Measurements from ENCODE around the gene DDX54. TPM values are rescaled to one million over a fixed set of nuclear protein-coding genes. Genes with fewer than 3 reads are reported as not detected.
A peak's percentile ranks its signal among the peaks of the same experiment; 100 is the strongest.

Gene DDX54
- total and polyA plus RNA-seq, 2 of the 8 experiments (the other 6 are each of a cell fraction or from before 2014, with no cell fraction given), result 64.9 to 113 TPM

- 73% methylated on average over 32 of the region's 32 CpGs; no CpG with 5 or more reads in 1 of the 2 experiments for WGBS, 2 experiments (ENCODE audit: extremely low coverage in 1 of 2, insufficient coverage in 1 of 2, insufficient read length in 1 of 2, insufficient replicate concordance in 2 of 2, low coverage in 1 of 2, low lambda C conversion rate in 2 of 2, missing lambda C conversion rate in 1 of 2)
- DNase-seq (ENCODE audit: low read depth in 1 of 2, low spot score in 2 of 2) (peak in 1 of 2 experiments; percentile 96), FAIRE-seq (no peak)
- Histone ChIP-seq H2BK15ac (ENCODE audit: low read length) (no peak overlapping the region), H3K23me2 (ENCODE audit: low read depth, low read length) (no peaks in the 10 kb centered on the region), H2AK5ac (ENCODE audit: low read depth, low read length) (no peak overlapping the region), H2BK20ac (ENCODE audit: low read length) (no peak overlapping the region), H3K14ac (ENCODE audit: insufficient read length) (no peak overlapping the region), H3K18ac (ENCODE audit: extremely low read depth, low read length) (no peak overlapping the region), H3K79me1 (ENCODE audit: low read depth, low read length) (no peaks in the 10 kb centered on the region), H2AFZ (ENCODE audit: low read length) (no peak overlapping the region), H3K4me3 (ENCODE audit: extremely low read depth in 1 of 4, insufficient read depth in 2 of 4, low read depth in 3 of 4, low read length in 4 of 4) (no peak overlapping the region), H4K91ac (replicated peaks; ENCODE audit: insufficient read length, low read length) (no peak overlapping the region), H3K79me2 (ENCODE audit: control insufficient read depth in 1 of 2, insufficient read depth in 2 of 2, low read length in 2 of 2) (no peaks in the 10 kb centered on the region), H3K56ac (replicated peaks; ENCODE audit: insufficient read length, low read depth, low read length) (no peak overlapping the region), H3K9ac (replicated peaks in 1 of 4; ENCODE audit: extremely low read depth in 1 of 4, low read depth in 3 of 4, low read length in 3 of 4) (no peak overlapping the region), H2BK5ac (ENCODE audit: low read depth, low read length) (no peak overlapping the region; the same call in 1 of the 2 replicates), H4K5ac (ENCODE audit: insufficient read length, low read depth, low read length) (no peak overlapping the region), H2BK12ac (ENCODE audit: low read depth, low read length) (no peak overlapping the region; the same call in 1 of the 2 replicates), H3K36me3 (ENCODE audit: control insufficient read depth in 2 of 4, insufficient read depth in 4 of 4, low read length in 3 of 4) (peaks cover 24 to 73% (median 63%) of the 10 kb centered on the region in 4 experiments), H4K8ac (ENCODE audit: extremely low read depth, insufficient read depth, low read length) (0 out of 2 replicates have a peak overlapping the region, but pooled peaks have one; percentile 57), H3K4ac (replicated peaks; ENCODE audit: insufficient read length, low read depth, low read length) (no peak overlapping the region), H3K4me1 (replicated peaks in 1 of 4; ENCODE audit: control insufficient read depth in 3 of 4, insufficient read depth in 4 of 4, low read length in 3 of 4) (no peaks in the 10 kb centered on the region), H2BK120ac (replicated peaks; ENCODE audit: low read depth, low read length) (no peak overlapping the region), H3K27ac (ENCODE audit: low read depth, low read length) (no peak overlapping the region), H3K27me3 (replicated peaks in 1 of 4; ENCODE audit: control insufficient read depth in 3 of 4, extremely low read depth in 1 of 4, insufficient read depth in 3 of 4, low read length in 3 of 4) (no peaks in the 10 kb centered on the region), H3K4me2 (ENCODE audit: insufficient read depth in 1 of 2, low read depth in 2 of 2, low read length in 2 of 2) (no peak overlapping the region), H4K20me1 (replicated peaks in 1 of 2; ENCODE audit: control insufficient read depth in 1 of 2, insufficient read depth in 2 of 2, low read length in 2 of 2) (peaks cover 6 to 14% of the 10 kb centered on the region in 2 experiments), H3K9me3 (ENCODE audit: insufficient read depth in 2 of 2, low read depth in 1 of 2, low read length in 1 of 2) (no peaks in the 10 kb centered on the region), H3K23ac (ENCODE audit: insufficient read length) (no peak overlapping the region)
- TF ChIP-seq RAD21 (IDR thresholded peaks at IDR 0.05 in 1 of 2, conservative IDR thresholded peaks at IDR 0.05 in 1 of 2; ENCODE audit: low read depth in 2 of 2, low read length in 2 of 2), result peak; percentile 86 to 89
- TF ChIP-seq ASH2L (IDR thresholded peaks at IDR 0.05; ENCODE audit: low read length), result no peak
- 0 out of 2 replicates have a peak, but pooled peaks have one; percentile 36 for TF ChIP-seq BACH1 (IDR thresholded peaks at IDR 0.05; ENCODE audit: low read length)
- TF ChIP-seq CTCF (IDR thresholded peaks at IDR 0.05; ENCODE audit: control extremely low read depth in 1 of 3, insufficient read depth in 1 of 3, low read depth in 1 of 3, low read length in 3 of 3), result peak; percentile 88 to 97 (median 95)
- no peak for TF ChIP-seq CBX5 (IDR thresholded peaks at IDR 0.05; ENCODE audit: low read depth, low read length)
- TF ChIP-seq NANOG (IDR thresholded peaks at IDR 0.05; ENCODE audit: insufficient read depth, low read depth, low read length, poor library complexity, severe bottlenecking), result no peak
- ChIA-PET POLR2A (ENCODE audit: partially characterized antibody) (interaction anchor here (0.9 to 4.7 kb wide), 6 partner anchors 11 to 79 kb away, joined by 3 to 30 read pairs (median 4); partner anchors contain the start of genes CFAP73, DDX54, RITA1 and TPCN1), CTCF (ENCODE audit: partially characterized antibody) (interaction anchor here (0.6 to 8.8 kb wide), 37 partner anchors 9 to 686 kb away, joined by 3 to 114 read pairs (median 4); partner anchors contain the start of genes CFAP73 and RASAL1)
Measured at GRCh38 chr12:113174461-113175384, 10.6 kb downstream of the DDX54 start.
